Cardiac muscle cell (in vitro differentiated cells and primary cell): ENCODE measurements around the gene COLGALT1. TPM values are rescaled to one million over a fixed set of nuclear protein-coding genes. Genes with fewer than 3 reads are reported as not detected.

ENCODE experiments used
- DNase-seq, 2 donors: peaks; one replicate each; pipeline versions ENCODE4 v3.0.0 to v3.0.0-alpha.2; 2010 to 2017; ENCODE audit warnings: low read depth in 1 of 2, low spot score in 1 of 2
- H3K27ac ChIP-seq: fragments of 200-600 bp; sonication (generic); 2 replicates; pipeline ENCODE4 v1.5.1; 2016
- H3K27me3 ChIP-seq: fragments of 200-600 bp; sonication (generic); 2 replicates; pipeline ENCODE4 v1.6.0; 2016; ENCODE audit warnings: control low read depth
- H3K36me3 ChIP-seq: fragments of 200-600 bp; sonication (generic); 2 replicates; pipeline ENCODE4 v1.5.1; 2016; ENCODE audit warnings: control low read depth
- H3K4me1 ChIP-seq: fragments of 200-600 bp; sonication (generic); 2 replicates; pipeline ENCODE4 v1.8.1; 2017; ENCODE audit warnings: low read depth, mild to moderate bottlenecking, mixed run types
- H3K4me3 ChIP-seq: fragments of 200-600 bp; sonication (generic); 2 replicates; pipeline ENCODE4 v1.5.1; 2016; ENCODE audit warnings: mild to moderate bottlenecking
- H3K9me3 ChIP-seq: fragments of 200-600 bp; sonication (generic); 2 replicates; pipeline ENCODE4 v1.5.1; 2017; ENCODE audit warnings: low read depth, mild to moderate bottlenecking, control low read depth
- CTCF ChIP-seq: IDR thresholded peaks from 2 replicates; pipeline ENCODE4 v1.5.1; 2012; ENCODE audit warnings: low read depth, mild to moderate bottlenecking, low read length
- polyA plus RNA-seq: library from polyadenylated mRNA; unstranded; fragments of >200 nt; fragmentation: Nextera tagmentation; extraction: Ambion mirVana; gene quantifications from 2 replicates; pipeline ENCODE4 v1.2.1, GENCODE V29; 2016
- total RNA-seq: library from RNA; depleted of rRNA; stranded (reverse); fragments of >200 nt; gene quantifications from 2 replicates; pipeline ENCODE4 v1.2.3, GENCODE V29; 2016

COLGALT1 gene
- total and polyA plus RNA-seq, 2 experiments from 2014 or later, result 41.1 to 93.5 TPM

- peak in 1 of 2 donors; percentile 25 for DNase-seq
- Histone ChIP-seq H3K4me1 (no peaks in the 10 kb centered on the region), H3K36me3 (no peaks in the 10 kb centered on the region), H3K4me3 (no peak overlapping the region), H3K9me3 (no peaks in the 10 kb centered on the region), H3K27ac (no peak overlapping the region), H3K27me3 (no peaks in the 10 kb centered on the region)
- no peak for TF ChIP-seq CTCF
Observed at GRCh38 chr19:17616961-17617806, 61.7 kb downstream of the COLGALT1 start.

DNA sequence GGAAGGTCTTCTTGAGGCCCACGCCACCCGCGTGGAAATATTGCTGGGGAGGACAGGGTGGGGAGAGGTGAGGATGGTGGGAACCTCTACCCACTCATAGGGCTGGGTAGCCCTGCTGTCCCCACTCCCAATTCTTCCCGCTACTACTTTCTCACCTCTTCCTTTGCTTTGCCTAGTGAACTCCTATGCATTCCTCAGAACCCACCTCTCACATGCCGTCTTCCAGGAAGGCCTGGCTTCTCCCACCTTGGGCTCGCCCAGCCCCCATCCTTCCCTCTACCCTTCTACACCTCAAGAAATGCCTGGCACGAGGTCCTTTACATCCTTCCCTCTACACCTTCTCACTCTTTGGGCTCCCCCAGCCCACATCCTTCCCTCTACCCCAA, 62.4 kb downstream of the COLGALT1 start:
- Histone ChIP-seq H3K27ac (no peak overlapping the region), H3K27me3 (no peaks in the 10 kb centered on the region), H3K9me3 (no peaks in the 10 kb centered on the region), H3K36me3 (no peaks in the 10 kb centered on the region), H3K4me3 (no peak overlapping the region), H3K4me1 (no peaks in the 10 kb centered on the region)
- TF ChIP-seq CTCF, result no peak
- DNase-seq, result no peak

- Histone ChIP-seq H3K27ac (no peak overlapping the region), H3K4me3 (no peak overlapping the region), H3K4me1 (no peaks in the 10 kb centered on the region), H3K9me3 (no peaks in the 10 kb centered on the region), H3K36me3 (no peaks in the 10 kb centered on the region), H3K27me3 (no peaks in the 10 kb centered on the region)
- DNase-seq, result no peak
- no peak for TF ChIP-seq CTCF
Observed at GRCh38 chr19:17618281-17618903, 62.9 kb downstream of the COLGALT1 start.

DNA sequence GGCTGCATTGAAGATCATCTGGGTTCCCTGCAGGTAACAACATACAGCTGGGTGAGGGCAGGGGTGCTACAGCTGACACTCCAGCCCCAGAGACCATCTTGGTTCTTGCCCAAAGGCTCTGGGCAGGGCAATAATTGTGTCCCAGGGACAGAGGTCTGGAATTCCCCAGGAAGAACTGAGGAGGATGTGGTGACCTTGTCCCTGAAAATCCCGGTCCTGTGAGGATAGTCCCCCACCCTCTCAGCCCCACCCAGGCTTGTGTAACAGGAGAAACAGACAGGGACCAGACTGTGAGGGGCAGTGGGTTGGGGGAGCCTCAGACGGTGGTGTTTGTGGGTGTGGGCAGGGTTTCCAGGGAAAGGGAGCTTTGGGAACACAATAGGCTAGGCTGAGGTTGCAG, 63.5 kb downstream of the COLGALT1 start:
- no peak for TF ChIP-seq CTCF
- DNase-seq, result no peak
- Histone ChIP-seq H3K27me3 (no peaks in the 10 kb centered on the region), H3K4me1 (no peaks in the 10 kb centered on the region), H3K4me3 (no peak overlapping the region), H3K9me3 (no peaks in the 10 kb centered on the region), H3K27ac (no peak overlapping the region), H3K36me3 (no peaks in the 10 kb centered on the region)

DNA sequence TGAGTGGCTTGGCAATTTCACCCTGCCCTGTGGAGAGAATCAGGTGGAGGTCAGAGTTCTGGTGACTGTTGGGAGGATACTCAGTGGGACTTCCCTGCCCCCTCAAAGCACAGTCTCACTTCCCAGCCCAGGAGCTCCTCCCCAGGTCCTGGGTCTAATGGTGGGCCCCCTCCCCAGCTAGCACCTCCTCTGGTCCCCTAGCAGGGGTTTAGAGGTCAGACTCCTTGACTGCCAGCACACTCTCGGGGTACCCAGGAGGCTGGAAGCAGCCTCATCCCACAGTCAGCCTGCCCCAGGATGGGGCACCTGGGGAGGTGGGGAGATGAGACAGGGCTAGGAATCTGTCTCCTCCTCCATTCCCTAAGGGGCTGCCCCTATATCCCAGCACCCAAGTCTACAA, 65.2 kb downstream of the COLGALT1 start:
- Histone ChIP-seq H3K27me3 (no peaks in the 10 kb centered on the region), H3K27ac (no peak overlapping the region), H3K4me1 (no peaks in the 10 kb centered on the region), H3K36me3 (no peaks in the 10 kb centered on the region), H3K4me3 (no peak overlapping the region), H3K9me3 (no peaks in the 10 kb centered on the region)
- no peak for DNase-seq
- TF ChIP-seq CTCF, result no peak
